ENCODE data around the gene PCCA. TPM values are rescaled to one million over a fixed set of nuclear protein-coding genes. Genes with fewer than 3 reads are reported as not detected.

The PCCA gene
- total and polyA plus RNA-seq, 2 donors (not counting 3 experiments of a cell fraction or from before 2014, with no cell fraction given): 5.7 to 20.2 TPM

DNA sequence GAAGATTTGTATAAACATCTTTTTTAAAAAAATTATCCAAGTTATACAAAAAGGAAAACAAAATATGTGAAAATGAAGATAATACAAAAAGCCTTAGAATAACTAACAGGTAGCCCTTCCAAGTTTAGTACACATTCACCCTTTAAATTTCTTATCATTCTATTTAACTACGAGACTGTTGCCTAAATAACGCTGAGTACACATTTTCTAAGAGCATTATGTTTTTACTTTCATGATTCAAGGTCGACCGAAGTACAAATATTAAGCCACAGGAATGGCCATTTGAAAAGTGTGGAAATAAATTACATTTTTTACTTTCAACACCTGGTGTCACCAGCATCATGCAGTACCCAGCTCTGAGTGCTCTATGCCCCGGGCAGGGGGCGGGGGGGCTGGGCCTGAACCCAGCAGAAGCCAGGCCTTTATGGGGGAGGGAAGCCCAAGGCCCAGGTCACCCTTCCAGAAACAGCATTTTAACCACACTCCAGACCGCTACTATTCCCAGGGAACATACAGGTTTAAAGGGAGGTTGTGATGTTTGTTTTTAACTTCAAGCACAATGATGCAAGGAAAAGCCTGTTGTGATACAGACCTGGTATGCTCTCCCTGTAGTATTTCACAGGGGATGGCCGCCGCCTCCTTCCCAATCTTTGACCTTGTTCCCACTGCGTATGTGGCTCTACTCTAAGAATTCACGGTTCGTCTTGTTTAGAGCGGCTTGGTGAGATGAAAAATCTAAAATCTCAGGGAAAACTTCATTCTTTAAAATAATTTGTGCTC, 475.7 kb downstream of the PCCA start:
- Histone ChIP-seq H4K20me1 (replicated peaks; ENCODE audit: control insufficient read depth, extremely low read depth, insufficient read depth, low read length) (no peaks in the 10 kb centered on the region), H3K9me1 (replicated peaks; ENCODE audit: control insufficient read depth, extremely low read depth, insufficient read depth, low read length) (no peaks in the 10 kb centered on the region), H2AFZ (ENCODE audit: low read depth, low read length) (no peak overlapping the region), H3K4me3 (replicated peaks in 1 of 3; ENCODE audit: insufficient read depth in 1 of 3, low read depth in 1 of 3, low read length in 3 of 3) (no peak overlapping the region), H3K27me3 (ENCODE audit: control insufficient read depth in 2 of 2, insufficient read depth in 2 of 2, low read length in 2 of 2) (no peaks in the 10 kb centered on the region), H3K4me1 (ENCODE audit: control insufficient read depth, extremely low read depth, insufficient read depth, low read length) (no peaks in the 10 kb centered on the region), H3K9me3 (replicated peaks; ENCODE audit: control insufficient read depth, insufficient read depth, low read length) (no peaks in the 10 kb centered on the region), H3K79me2 (ENCODE audit: control insufficient read depth, insufficient read depth, low read length) (no peaks in the 10 kb centered on the region), H3K36me3 (ENCODE audit: control insufficient read depth in 2 of 2, extremely low read depth in 1 of 2, insufficient read depth in 2 of 2, low read length in 2 of 2) (no peaks in the 10 kb centered on the region), H3K4me2 (ENCODE audit: insufficient read depth, low read length) (no peak overlapping the region), H3K27ac (ENCODE audit: insufficient read depth, low read depth, low read length) (no peak overlapping the region), H3K9ac (replicated peaks; ENCODE audit: extremely low read depth, insufficient read depth, low read length) (no peak overlapping the region)
- CTCF ChIA-PET: interaction anchor here (1.1 to 1.6 kb wide), 3 partner anchors 8 to 664 kb away, joined by 3 to 5 read pairs (median 5); no protein-coding TSS in a partner anchor
- TF ChIP-seq JUN (IDR thresholded peaks at IDR 0.05; ENCODE audit: borderline replicate concordance, insufficient read depth, insufficient read length, low read depth): no peak
- TF ChIP-seq FOS (IDR thresholded peaks at IDR 0.05; ENCODE audit: borderline replicate concordance, insufficient read depth, low read length): no peak
- TF ChIP-seq MYC (IDR thresholded peaks at IDR 0.05; ENCODE audit: low read depth, low read length): no peak
- no peak for TF ChIP-seq POLR2AphosphoS5 (IDR thresholded peaks at IDR 0.05; ENCODE audit: insufficient read depth, low read depth, low read length)
- TF ChIP-seq, protein P1, sequence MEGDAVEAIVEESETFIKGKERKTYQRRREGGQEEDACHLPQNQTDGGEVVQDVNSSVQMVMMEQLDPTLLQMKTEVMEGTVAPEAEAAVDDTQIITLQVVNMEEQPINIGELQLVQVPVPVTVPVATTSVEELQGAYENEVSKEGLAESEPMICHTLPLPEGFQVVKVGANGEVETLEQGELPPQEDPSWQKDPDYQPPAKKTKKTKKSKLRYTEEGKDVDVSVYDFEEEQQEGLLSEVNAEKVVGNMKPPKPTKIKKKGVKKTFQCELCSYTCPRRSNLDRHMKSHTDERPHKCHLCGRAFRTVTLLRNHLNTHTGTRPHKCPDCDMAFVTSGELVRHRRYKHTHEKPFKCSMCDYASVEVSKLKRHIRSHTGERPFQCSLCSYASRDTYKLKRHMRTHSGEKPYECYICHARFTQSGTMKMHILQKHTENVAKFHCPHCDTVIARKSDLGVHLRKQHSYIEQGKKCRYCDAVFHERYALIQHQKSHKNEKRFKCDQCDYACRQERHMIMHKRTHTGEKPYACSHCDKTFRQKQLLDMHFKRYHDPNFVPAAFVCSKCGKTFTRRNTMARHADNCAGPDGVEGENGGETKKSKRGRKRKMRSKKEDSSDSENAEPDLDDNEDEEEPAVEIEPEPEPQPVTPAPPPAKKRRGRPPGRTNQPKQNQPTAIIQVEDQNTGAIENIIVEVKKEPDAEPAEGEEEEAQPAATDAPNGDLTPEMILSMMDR (IDR thresholded peaks at IDR 0.05; ENCODE audit: extremely low read depth in 1 of 2, insufficient read depth in 1 of 2, low read depth in 1 of 2, low read length in 2 of 2): no peak
- TF ChIP-seq GATA2 (IDR thresholded peaks at IDR 0.05; ENCODE audit: insufficient read depth, insufficient read length, low read depth, low read length): no peak
- TF ChIP-seq, protein P2, sequence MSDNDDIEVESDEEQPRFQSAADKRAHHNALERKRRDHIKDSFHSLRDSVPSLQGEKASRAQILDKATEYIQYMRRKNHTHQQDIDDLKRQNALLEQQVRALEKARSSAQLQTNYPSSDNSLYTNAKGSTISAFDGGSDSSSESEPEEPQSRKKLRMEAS (IDR thresholded peaks at IDR 0.05; ENCODE audit: insufficient read depth, insufficient read length): no peak
- no peak for TF ChIP-seq POLR2A (IDR thresholded peaks at IDR 0.05; ENCODE audit: low read depth, low read length)
- TF ChIP-seq EZH2 (IDR thresholded peaks at IDR 0.05; ENCODE audit: borderline replicate concordance, low read depth, low read length, severe bottlenecking): no peak
- FAIRE-seq: no peak
- intact Hi-C loops (cut with micrococcal nuclease): no loop called here
- no TSS peak for BruUV-seq (replicated peaks)
- dilution Hi-C loops (cut with MboI; ENCODE audit: extremely low pct_ligation_motif_present, low sequenced_read_pairs): no loop called here
- POLR2A ChIA-PET: no interaction called here
- no peak for DNase-seq (ENCODE audit: low read depth, low spot score)
